Measurements from ENCODE around the gene ANGPTL1. TPM values are rescaled to one million over a fixed set of nuclear protein-coding genes. Genes with fewer than 3 reads are reported as not detected.

The ANGPTL1 gene
- total and polyA plus RNA-seq, 2 experiments from 2014 or later, result 0.58 TPM; not detected in 1

DNA sequence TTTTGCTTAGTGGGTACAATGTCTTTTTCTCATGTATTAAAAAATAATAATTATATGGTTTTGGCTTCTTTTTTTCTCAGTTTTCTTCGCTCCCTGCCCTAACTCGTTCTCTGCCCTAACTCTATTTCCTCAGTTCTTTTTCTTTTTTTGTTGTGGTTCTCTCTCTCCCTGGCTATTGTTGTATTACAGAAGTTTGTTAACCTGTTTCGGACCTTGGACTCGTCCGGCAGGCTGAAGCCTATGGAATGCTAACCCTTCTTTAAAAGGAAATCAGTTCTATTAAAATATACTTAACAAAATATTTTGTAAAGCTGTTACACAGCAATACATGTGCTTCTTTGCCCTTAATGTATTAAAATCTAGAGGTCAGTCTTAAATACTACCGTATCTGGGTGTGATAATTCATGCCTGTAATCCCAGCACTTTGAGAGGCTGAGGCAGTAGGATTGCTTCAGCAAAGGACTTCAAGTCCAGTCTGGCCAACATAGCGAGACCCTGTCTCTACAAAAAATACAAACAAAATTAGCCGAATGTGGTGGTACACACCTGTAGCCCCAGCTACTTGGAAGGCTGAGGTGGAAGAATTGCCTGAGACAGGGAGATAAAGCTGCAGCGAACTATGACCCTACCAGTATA is 64.1 kb downstream of the ANGPTL1 start:
- Histone ChIP-seq H3K4me3 (no peak overlapping the region), H3F3A (replicated peaks; ENCODE audit: low read depth) (no peaks in the 10 kb centered on the region), H3K27me3 (ENCODE audit: insufficient read depth) (no peaks in the 10 kb centered on the region), H4K20me1 (replicated peaks; ENCODE audit: insufficient read depth) (0 out of 2 replicates have a peak, but pooled peaks cover 5% of the 10 kb centered on the region), H3K79me2 (replicated peaks; ENCODE audit: insufficient read depth) (no peaks in the 10 kb centered on the region; the same call in 1 of the 2 replicates), H3K4me2 (no peak overlapping the region), H3K4me1 (ENCODE audit: insufficient read depth) (peaks cover 10% of the 10 kb centered on the region), H3K9me2 (ENCODE audit: insufficient read depth) (no peaks in the 10 kb centered on the region), H3K27ac (ENCODE audit: low read depth) (no peak overlapping the region), H2AFZ (no peak overlapping the region), H3K36me3 (ENCODE audit: insufficient read depth) (0 out of 2 replicates have a peak, but pooled peaks cover 3% of the 10 kb centered on the region)
- H3K27ac Mint-ChIP-seq, result no peak overlapping the region
- H3K36me3 Mint-ChIP-seq (ENCODE audit: low read depth), result peaks cover 3% of the 10 kb centered on the region; the same call in 2 of the 3 replicates
- ATAC-seq (no peak), DNase-seq (ENCODE audit: low spot score) (no peak)
- H3K27me3 Mint-ChIP-seq (ENCODE audit: insufficient read depth, low read depth, poor library complexity), result peaks cover 2% of the 10 kb centered on the region
- TF ChIP-seq CREB1 (CRISPR knock-in tag; IDR thresholded peaks at IDR 0.05; ENCODE audit: low read depth) (no peak), STAT1 (IDR thresholded peaks at IDR 0.05; ENCODE audit: unreplicated experiment) (no peak), EZH2 (IDR thresholded peaks at IDR 0.05; ENCODE audit: low read depth, unreplicated experiment) (no peak)
- TF ChIP-seq, protein P1, sequence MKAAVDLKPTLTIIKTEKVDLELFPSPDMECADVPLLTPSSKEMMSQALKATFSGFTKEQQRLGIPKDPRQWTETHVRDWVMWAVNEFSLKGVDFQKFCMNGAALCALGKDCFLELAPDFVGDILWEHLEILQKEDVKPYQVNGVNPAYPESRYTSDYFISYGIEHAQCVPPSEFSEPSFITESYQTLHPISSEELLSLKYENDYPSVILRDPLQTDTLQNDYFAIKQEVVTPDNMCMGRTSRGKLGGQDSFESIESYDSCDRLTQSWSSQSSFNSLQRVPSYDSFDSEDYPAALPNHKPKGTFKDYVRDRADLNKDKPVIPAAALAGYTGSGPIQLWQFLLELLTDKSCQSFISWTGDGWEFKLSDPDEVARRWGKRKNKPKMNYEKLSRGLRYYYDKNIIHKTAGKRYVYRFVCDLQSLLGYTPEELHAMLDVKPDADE (IDR thresholded peaks at IDR 0.05), result no peak
- peaks cover 5% of the 10 kb centered on the region; the same call in 1 of the 3 replicates for H3K4me1 Mint-ChIP-seq
- H3K4me3 Mint-ChIP-seq, result no peak overlapping the region
- H3K9me3 Mint-ChIP-seq, result no peaks in the 10 kb centered on the region

- no peaks in the 10 kb centered on the region for H3K27me3 Mint-ChIP-seq (ENCODE audit: insufficient read depth, low read depth, poor library complexity)
- Histone ChIP-seq H3K4me2 (no peak overlapping the region), H3K4me3 (no peak overlapping the region), H3K36me3 (ENCODE audit: insufficient read depth) (0 out of 2 replicates have a peak, but pooled peaks cover 3% of the 10 kb centered on the region), H3K79me2 (replicated peaks; ENCODE audit: insufficient read depth) (no peaks in the 10 kb centered on the region; the same call in 1 of the 2 replicates), H3F3A (replicated peaks; ENCODE audit: low read depth) (no peaks in the 10 kb centered on the region), H3K27ac (ENCODE audit: low read depth) (no peak overlapping the region), H3K4me1 (ENCODE audit: insufficient read depth) (peaks cover 10% of the 10 kb centered on the region), H3K27me3 (ENCODE audit: insufficient read depth) (no peaks in the 10 kb centered on the region), H4K20me1 (replicated peaks; ENCODE audit: insufficient read depth) (0 out of 2 replicates have a peak, but pooled peaks cover 5% of the 10 kb centered on the region), H2AFZ (no peak overlapping the region), H3K9me2 (ENCODE audit: insufficient read depth) (no peaks in the 10 kb centered on the region)
- no peak overlapping the region for H3K27ac Mint-ChIP-seq
- H3K36me3 Mint-ChIP-seq (ENCODE audit: low read depth), result peaks cover 9% of the 10 kb centered on the region; the same call in 2 of the 3 replicates
- peaks cover 5% of the 10 kb centered on the region; the same call in 1 of the 3 replicates for H3K4me1 Mint-ChIP-seq
- H3K9me3 Mint-ChIP-seq, result no peaks in the 10 kb centered on the region
- H3K4me3 Mint-ChIP-seq, result no peak overlapping the region
- no peak for TF ChIP-seq NANOG (IDR thresholded peaks at IDR 0.05; ENCODE audit: borderline replicate concordance)
- no peak for TF ChIP-seq CREB1 (CRISPR knock-in tag; IDR thresholded peaks at IDR 0.05; ENCODE audit: low read depth)
- TF ChIP-seq ZNF114 (CRISPR knock-in tag; IDR thresholded peaks at IDR 0.05), result no peak
- DNase-seq (ENCODE audit: low spot score) (no peak), ATAC-seq (no peak)
These were observed 68.0 kb downstream of the ANGPTL1 start for GRCh38 chr1:178802873-178803272.

Other genes with a start within 250 kb of the ANGPTL1 start
- 28.6 and 31.2 TPM in 2 replicates for gene RALGPS2, start 145.8 kb downstream of the ANGPTL1 start, total RNA-seq (2014; rRNA removed; shearing (Covaris generic))
- 8.1 and 8.8 TPM in 2 replicates for gene RALGPS2, start 145.8 kb downstream of the ANGPTL1 start, polyA plus RNA-seq (2016; fragmentation: Nextera tagmentation; extraction: Ambion mirVana)
- gene FAM20B, start 154.8 kb upstream of the ANGPTL1 start, total RNA-seq (2014; rRNA removed; shearing (Covaris generic)), result 19.9 and 22.5 TPM in 2 replicates
- 4.7 and 5.3 TPM in 2 replicates for gene FAM20B, start 154.8 kb upstream of the ANGPTL1 start, polyA plus RNA-seq (2016; fragmentation: Nextera tagmentation; extraction: Ambion mirVana)
- 49.7 and 57.6 TPM in 2 replicates for gene TOR3A, start 211.0 kb upstream of the ANGPTL1 start, total RNA-seq (2014; rRNA removed; shearing (Covaris generic))
- 11.2 TPM in 2 replicates for gene TOR3A, start 211.0 kb upstream of the ANGPTL1 start, polyA plus RNA-seq (2016; fragmentation: Nextera tagmentation; extraction: Ambion mirVana)

Measured in GM23338 (cell line).